HG03575 (cell line): ENCODE data around the gene SHISA9.

Experiments used
- ATAC-seq: cut with Tn5 transposase; IDR thresholded peaks from one replicate; pipeline ENCODE4 v1.9.1; 2021; ENCODE audit not compliant: unreplicated experiment, insufficient number of reproducible peaks, low FRiP score; ENCODE audit errors: extremely low read depth

Gene SHISA9

GRCh38 chr16:13047276-13047675 is 145.9 kb downstream of the SHISA9 start:
- no peak for ATAC-seq

GRCh38 chr16:13049688-13050087 is 148.3 kb downstream of the SHISA9 start:
- no peak for ATAC-seq

- no peak for ATAC-seq
Observed at GRCh38 chr16:13052431-13052830, 151.0 kb downstream of the SHISA9 start.

- ATAC-seq: no peak
Observed at GRCh38 chr16:13055480-13055879, 154.1 kb downstream of the SHISA9 start.

DNA sequence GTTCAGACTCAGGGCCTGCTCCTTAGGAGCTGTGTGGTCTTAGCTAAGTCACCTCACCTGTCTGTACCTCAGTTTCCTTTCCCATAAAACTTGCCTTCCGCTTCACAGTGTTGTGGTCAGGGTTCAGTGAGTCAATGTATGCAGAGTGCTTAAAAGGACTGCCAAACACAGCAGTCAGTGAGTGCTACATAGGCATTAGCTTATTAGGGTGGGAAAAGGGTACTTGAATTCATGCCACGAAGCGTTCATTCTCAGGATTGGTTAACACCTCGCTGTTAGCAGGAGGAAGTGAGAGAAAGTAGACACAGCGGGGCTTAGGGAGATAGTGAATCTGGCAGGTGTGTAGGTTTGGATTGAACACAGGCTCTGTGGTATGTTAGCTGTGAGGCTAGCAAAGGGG is 155.2 kb downstream of the SHISA9 start:
- no peak for ATAC-seq

DNA sequence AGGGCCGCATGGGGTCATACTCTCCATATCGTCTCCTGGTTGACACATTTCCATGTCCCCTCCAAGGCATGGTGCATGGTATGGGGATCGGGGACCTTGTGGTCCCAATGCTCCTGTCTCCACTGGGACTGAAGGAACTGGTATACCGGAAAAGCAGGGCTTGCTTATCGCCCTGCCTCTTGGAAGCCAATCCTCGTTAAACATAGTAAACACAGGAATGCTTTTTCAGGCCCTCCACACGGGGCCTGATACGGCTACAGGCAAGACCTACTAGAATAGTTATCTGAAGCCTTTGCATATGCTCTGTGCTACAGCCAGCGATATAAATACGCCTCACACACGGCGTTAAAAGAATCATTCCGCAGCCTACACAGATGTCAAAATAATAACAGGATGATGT is 159.5 kb downstream of the SHISA9 start:
- ATAC-seq: no peak

GRCh38 chr16:13061691-13062090 is 160.3 kb downstream of the SHISA9 start:
- ATAC-seq: no peak

DNA sequence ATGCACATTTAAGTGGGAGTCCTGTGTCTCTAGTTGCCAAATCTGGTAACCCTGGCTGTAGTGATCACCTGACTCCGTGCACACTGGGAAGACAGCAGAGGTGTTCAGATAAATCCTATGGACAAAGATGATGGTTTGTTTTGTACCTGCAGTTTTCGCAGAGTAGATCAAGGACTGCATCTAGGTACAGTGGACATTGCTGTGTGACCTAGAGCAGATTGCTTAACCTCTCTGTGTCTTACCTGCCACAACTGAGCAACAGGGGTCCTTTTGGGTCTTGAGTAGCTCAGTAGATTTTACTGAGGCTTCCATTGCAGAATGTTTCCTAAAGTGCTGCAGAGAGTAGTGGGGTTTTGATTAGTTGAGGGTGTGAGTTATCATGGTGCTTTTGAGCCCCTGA is 160.8 kb downstream of the SHISA9 start:
- ATAC-seq: no peak

- no peak for ATAC-seq
Observed at GRCh38 chr16:13063457-13063856, 162.1 kb downstream of the SHISA9 start.

- no peak for ATAC-seq
Observed at GRCh38 chr16:13064821-13065220, 163.4 kb downstream of the SHISA9 start.

- no peak for ATAC-seq
Observed at GRCh38 chr16:13067648-13068047, 166.2 kb downstream of the SHISA9 start.

GRCh38 chr16:13068912-13069583 is 167.7 kb downstream of the SHISA9 start:
- ATAC-seq: no peak

DNA sequence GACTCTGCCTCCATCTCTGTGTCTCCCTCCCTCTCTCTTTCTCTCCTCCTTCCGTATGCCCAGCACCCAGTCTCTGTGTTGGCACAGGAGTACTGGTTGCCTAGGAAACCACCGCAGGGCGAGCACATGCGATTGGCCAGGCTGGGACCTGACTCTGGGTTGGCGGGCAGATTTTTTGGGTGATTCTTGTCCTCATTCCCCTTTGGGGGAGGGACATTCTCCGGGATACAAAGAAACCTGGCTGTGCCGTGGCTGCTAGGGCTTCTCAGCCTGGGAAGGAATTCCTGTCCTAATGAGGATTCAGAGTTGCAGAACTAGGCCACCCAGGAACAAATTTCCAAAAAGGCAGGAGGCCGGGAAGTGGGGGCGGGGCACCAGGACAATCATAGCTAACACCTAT is 168.9 kb downstream of the SHISA9 start:
- no peak for ATAC-seq

GRCh38 chr16:13076878-13077277 is 175.5 kb downstream of the SHISA9 start:
- no peak for ATAC-seq

- no peak for ATAC-seq
Observed at GRCh38 chr16:13077816-13078215, 176.4 kb downstream of the SHISA9 start.

GRCh38 chr16:13080531-13080930 is 179.1 kb downstream of the SHISA9 start:
- ATAC-seq: no peak

DNA sequence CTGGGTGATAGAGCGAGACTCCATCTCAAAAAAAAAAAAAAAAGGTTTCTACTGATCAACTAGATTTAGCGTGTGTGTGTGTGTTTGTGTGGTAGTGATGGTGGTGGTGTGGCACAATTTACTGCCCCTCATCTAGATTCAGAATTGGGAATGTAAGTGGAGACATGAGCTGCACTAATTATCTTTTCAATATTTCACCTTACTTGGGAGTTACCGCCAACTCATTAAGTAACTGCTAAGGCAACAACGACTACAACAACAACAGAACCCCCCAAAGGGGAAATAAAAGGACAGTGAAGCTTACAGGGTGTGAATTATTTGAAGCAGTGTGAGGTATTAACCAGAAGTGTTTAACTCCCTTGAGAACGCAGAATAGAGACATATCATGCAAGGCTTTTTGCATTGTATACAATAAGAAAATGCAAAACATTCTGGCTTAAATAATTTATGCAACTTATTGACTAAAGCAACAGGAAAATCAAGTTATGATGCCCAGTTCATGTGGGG is 180.5 kb downstream of the SHISA9 start:
- ATAC-seq: no peak

GRCh38 chr16:13083681-13084080 is 182.3 kb downstream of the SHISA9 start:
- no peak for ATAC-seq

DNA sequence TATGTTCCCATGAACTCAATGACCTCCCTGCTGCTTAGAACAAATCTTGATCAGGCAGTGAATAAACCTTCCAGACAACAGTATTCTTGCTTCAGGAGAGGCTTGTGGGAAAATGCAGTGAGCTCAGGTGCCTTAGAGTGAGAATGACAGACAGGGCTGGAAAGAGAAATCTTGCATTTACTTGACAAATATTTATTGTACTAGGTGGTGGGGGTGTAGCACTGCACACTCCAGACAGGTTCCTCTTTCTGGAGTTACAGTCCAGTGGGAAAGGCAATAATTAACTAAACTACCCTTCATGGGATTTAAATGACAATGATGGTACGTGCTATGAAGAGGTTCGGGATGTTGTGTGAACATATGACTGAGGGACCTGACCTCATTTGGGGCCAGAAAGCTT is 182.9 kb downstream of the SHISA9 start:
- ATAC-seq: no peak

- no peak for ATAC-seq
Observed at GRCh38 chr16:13093661-13094060, 192.3 kb downstream of the SHISA9 start.

DNA sequence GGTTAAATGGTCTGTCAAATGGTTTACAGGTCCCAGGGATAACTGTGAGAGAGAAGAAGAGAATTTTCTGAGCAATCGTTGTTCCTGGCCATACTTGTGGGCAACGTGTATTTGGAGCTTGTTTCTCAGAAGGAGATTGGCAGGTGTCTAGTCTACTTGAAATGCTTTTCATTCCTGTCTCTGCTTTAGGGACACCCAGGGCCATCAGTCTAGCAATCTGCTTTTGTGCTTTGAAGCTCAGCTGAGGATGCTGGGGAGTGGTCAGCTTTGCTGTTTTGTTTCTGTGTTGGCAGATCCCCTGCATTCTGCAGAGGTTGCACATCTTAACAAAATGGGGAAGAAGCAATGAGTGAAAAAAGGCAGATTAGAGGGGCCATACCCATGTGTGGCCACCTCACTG is 193.7 kb downstream of the SHISA9 start:
- no peak for ATAC-seq
